Lower leg skin (tissue), 4 donors: ENCODE data around the gene GGT5. TPM values are rescaled to one million over a fixed set of nuclear protein-coding genes. Genes with fewer than 3 reads are reported as not detected.

Experiments used
- DNase-seq, 2 donors: peaks; one replicate each; pipeline ENCODE4 v3.0.0-alpha.2; 2019; ENCODE audit warnings: low spot score in 2 of 2
- H3K4me3 ChIP-seq: fragments of 200-600 bp; sonication (generic); 2 replicates; pipeline ENCODE4 v1.5.1; 2017; ENCODE audit warnings: mild to moderate bottlenecking, low read depth; ENCODE audit not compliant: poor library complexity, severe bottlenecking
- POLR2A ChIP-seq, 2 donors: fragments of 450-650 bp; IDR thresholded peaks; one replicate each; pipeline ENCODE4 v1.6.1; 2016 to 2017; ENCODE audit warnings: antibody characterized with exemption in 2 of 2, mild to moderate bottlenecking in 1 of 2, moderate library complexity in 1 of 2
- WGBS, 2 donors: methylation state at CpG; one replicate each; pipeline ENCODE4 v1.1.5; 2018; 5-methylcytosine and 5-hydroxymethylcytosine counted together
- intact Hi-C: fragments of 100-400 bp; cut with DNase I; formaldehyde crosslinking; loops from one replicate; pipeline ENCODE4 v1.15.0; 2023; ENCODE audit warnings: low total_unique reads
- total RNA-seq, 4 donors: library from RNA; depleted of rRNA; stranded (reverse); fragments of >200 nt; gene quantifications; one replicate each; pipeline ENCODE4 v1.1.0, GENCODE V29; 2016
- TF ChIP-seq, protein P1 (sequence below), 3 donors: fragments of 450-650 bp; IDR thresholded peaks; one replicate each; pipeline ENCODE4 v1.5.1; 2016; ENCODE audit warnings: antibody characterized with exemption in 3 of 3, mild to moderate bottlenecking in 3 of 3, moderate library complexity in 2 of 3

GGT5 gene
- total RNA-seq, 4 donors from 2014 or later = 9.7 to 54.4 (median 15.3) TPM

DNA sequence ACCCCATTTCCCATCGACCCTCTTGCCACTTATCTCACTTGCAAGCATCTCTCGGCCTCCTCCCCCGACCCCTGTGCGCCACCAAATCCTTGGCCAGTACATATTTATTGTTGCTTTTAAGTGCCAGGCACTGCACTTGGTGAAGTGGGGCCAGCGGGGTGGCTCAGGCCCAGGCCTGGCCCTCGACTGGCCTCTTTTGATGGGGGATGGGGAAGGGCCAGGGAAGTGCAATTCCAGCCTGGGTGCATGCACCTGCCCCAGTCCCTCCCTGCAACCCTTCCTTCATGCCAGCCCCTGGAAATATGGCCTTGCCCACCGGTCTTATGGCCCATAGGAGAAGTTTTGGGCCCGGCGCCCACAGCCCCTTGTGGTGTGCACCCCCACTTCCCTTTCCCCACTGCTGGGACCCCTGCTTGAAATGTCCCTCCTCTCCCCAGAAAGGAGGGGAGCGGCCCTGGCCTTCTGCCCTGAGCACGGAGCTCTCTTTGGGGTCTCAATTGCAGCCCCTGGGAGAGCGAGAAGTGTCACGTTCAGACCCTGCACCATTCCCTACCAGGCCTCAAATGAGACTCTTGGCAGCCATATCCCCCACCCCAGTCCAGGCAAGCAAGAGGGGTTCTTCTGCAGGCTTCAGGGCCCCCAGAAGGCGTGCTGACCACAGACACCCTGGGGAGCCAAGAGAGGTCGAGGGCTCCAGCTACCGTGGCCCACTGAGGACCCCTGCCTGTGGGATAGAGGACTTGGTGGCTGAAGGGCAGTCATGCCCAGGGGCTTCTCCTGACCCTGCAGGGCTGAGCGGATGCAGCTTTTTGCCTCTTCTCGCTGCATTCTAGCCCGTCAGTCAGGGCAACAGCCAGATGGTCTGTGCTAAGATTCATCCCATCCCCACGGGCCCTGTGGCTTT, 62.6 kb downstream of the GGT5 start:
- TF ChIP-seq, protein P1, sequence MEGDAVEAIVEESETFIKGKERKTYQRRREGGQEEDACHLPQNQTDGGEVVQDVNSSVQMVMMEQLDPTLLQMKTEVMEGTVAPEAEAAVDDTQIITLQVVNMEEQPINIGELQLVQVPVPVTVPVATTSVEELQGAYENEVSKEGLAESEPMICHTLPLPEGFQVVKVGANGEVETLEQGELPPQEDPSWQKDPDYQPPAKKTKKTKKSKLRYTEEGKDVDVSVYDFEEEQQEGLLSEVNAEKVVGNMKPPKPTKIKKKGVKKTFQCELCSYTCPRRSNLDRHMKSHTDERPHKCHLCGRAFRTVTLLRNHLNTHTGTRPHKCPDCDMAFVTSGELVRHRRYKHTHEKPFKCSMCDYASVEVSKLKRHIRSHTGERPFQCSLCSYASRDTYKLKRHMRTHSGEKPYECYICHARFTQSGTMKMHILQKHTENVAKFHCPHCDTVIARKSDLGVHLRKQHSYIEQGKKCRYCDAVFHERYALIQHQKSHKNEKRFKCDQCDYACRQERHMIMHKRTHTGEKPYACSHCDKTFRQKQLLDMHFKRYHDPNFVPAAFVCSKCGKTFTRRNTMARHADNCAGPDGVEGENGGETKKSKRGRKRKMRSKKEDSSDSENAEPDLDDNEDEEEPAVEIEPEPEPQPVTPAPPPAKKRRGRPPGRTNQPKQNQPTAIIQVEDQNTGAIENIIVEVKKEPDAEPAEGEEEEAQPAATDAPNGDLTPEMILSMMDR (IDR thresholded peaks at IDR 0.05) = no peak
- TF ChIP-seq POLR2A (IDR thresholded peaks at IDR 0.05) = no peak
- H3K4me3 ChIP-seq = no peak overlapping the region
- intact Hi-C loops = no loop called here
- no peak for DNase-seq
- WGBS, 2 donors = 81 to 92% methylated on average over 18 to 20 of the region's 20 CpGs

DNA sequence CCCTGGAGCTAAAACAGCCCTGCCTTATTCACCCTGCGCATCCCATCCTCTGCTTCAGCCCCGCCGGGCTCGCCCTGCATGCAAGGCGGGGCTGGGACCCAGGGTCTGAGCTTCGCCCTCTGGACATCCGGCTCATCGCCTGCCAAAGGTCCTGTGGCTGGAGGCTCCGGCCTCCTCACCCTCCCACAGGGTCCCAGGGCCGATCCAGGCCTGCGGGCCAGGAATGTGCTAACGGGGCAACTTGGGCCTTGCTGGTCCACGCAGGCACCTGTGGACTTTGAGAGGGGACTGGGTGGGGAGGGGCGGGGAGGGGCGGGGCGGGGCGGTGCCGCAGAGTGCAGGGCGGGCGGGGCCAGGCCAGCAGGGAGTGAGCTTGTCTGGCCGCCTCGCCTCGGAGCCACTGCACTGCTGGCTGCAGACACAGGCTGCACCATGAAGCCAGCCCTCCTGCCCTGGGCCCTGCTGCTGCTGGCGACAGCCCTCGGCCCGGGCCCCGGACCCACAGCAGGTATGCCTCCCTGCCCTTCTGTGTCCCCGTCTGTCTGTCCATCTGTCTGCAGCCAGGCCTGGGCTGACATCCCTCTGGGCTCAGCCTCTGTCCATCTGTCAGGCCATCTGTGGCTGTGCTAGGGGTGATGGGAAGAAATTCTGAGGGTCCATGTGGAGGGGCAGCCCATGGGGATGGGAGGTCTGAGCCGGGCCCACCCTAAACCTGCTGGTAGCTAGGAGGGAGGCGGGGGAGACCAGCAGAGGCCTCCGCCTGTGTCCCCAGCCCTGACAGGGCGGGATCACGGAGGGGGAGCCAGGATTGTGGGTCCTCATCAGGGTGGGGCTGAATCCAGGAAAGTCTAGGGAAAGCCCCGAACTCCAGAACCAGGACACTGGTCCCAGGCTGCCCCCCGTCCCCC, 63.5 kb downstream of the GGT5 start, which contains the start of gene SUSD2:
SUSD2 (plus strand) TSS at position 400 of the 908 bp plus-strand sequence; CDS start at position 433, 33 bp downstream.
- no peak within 1 kb of the TSS for H3K4me3 ChIP-seq
- TF ChIP-seq POLR2A (IDR thresholded peaks at IDR 0.05) = no peak
- TF ChIP-seq, protein P1 (IDR thresholded peaks at IDR 0.05) = no peak
- intact Hi-C loops = no loop called here
- no peak for DNase-seq
- 56 to 60% methylated on average over 20 to 26 of the region's 35 CpGs for WGBS, 2 donors

DNA sequence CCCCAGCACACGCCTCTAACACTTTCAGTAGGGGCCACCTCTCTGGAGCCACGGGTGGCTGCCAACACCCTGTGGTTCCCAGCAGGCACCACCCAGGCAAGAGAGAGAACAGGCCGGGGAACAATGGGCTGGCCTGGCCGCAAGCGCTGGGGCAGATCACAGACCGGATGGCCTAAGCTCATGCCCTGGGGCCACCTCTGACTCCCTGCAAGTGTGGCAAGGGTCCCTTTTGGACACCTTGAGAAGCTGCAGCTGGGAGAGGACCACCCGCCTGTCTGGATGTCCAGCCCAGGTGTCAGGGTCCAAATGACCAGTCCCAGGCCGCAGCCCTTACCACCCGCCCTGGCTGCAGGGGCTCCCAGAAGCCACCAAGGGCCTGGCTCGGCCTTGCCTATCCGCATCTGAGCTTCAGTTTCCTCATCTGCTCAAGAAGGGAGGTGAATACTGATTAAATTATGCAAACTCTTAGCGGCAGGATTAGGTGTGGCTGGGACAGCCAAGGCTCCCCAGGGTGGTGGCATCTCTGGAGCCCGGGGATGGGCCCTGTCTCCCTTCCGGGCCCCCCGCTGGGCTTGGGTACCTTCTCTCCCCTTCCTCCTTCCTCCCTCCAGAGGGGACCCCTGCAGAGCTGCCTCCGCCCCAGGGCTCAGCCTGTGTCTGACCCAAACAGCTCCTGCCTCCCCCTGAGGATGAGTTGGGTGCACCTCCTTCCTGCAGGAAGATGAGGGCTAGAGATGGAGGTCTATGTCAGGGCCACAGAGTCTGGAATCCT, 64.4 kb downstream of the GGT5 start:
- intact Hi-C loops = no loop called here
- H3K4me3 ChIP-seq = no peak overlapping the region
- DNase-seq = no peak
- 70 to 83% methylated on average over 11 to 13 of the region's 16 CpGs for WGBS, 2 donors
- TF ChIP-seq, protein P1 (IDR thresholded peaks at IDR 0.05) = no peak
- TF ChIP-seq POLR2A (IDR thresholded peaks at IDR 0.05) = no peak

DNA sequence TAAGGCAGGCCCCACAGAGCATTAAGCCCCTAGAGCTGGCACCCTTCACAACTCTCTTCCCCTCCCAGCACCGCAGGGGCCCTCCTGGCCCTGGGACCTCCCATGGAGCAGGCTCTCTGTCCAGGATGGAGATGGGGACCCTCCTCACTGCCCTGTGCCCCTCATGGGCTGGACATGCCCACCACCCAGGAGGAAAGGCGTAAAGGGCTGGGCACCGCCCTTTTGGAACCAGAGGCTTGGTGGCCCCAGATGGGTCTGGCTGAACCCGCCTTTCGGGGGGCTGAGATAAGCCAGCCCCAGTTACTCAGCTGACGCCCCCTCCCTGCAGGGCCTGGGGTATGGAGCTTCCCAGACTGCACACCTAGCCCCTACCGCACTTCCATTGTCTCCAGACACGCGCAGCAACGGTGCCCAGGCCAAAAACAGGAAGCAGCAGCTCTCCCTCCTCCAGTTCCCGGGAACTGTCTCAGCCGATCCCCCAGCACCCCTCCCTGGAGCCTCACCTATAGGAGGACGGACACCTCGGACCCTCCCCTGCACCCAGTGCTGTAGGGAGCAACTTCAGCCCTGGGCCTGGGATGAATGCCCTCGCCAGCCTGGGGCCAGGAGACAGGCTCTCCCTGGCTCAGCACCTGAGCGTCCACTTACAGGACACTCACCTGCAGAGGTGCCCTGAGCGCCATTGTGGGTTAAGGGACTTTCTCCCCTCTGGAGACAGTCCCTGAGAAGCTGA, 65.2 kb downstream of the GGT5 start:
- no peak for TF ChIP-seq POLR2A (IDR thresholded peaks at IDR 0.05)
- TF ChIP-seq, protein P1 (IDR thresholded peaks at IDR 0.05) = no peak
- intact Hi-C loops = no loop called here
- DNase-seq = no peak
- H3K4me3 ChIP-seq = no peak overlapping the region
- 63 to 66% methylated on average over 11 to 13 of the region's 17 CpGs for WGBS, 2 donors
